Measurements from ENCODE around the gene NT5DC4. TPM values are rescaled to one million over a fixed set of nuclear protein-coding genes. Genes with fewer than 3 reads are reported as not detected.

Gene NT5DC4
- total and polyA plus RNA-seq, 2 experiments from 2014 or later = not detected

GRCh38 chr2:112679484-112679883, 41.3 kb upstream of the NT5DC4 start:
- Histone ChIP-seq H3F3A (ENCODE audit: insufficient read depth) (peaks cover 9% of the 10 kb centered on the region; the same call in 1 of the 2 replicates), H3K4me2 (ENCODE audit: unreplicated experiment) (peak overlapping the region; percentile 22), H3K4me1 (ENCODE audit: insufficient read depth) (peaks cover 17% of the 10 kb centered on the region), H3K27me3 (replicated peaks; ENCODE audit: insufficient read depth) (no peaks in the 10 kb centered on the region), H3K9me3 (ENCODE audit: low read depth) (no peaks in the 10 kb centered on the region), H4K20me1 (ENCODE audit: insufficient read depth) (no peaks in the 10 kb centered on the region), H3K4me3 (no peak overlapping the region), H3K9ac (no peak overlapping the region), H3K79me2 (ENCODE audit: insufficient read depth) (no peaks in the 10 kb centered on the region), H3K9me2 (ENCODE audit: insufficient read depth) (no peaks in the 10 kb centered on the region), H3K27ac (no peak overlapping the region), H2AFZ (peak overlapping the region; percentile 49), H3K36me3 (ENCODE audit: low read depth) (no peaks in the 10 kb centered on the region)
- in situ Hi-C loops (cut with MboI) = no loop called here
- TF ChIP-seq EZH2 (IDR thresholded peaks at IDR 0.05; ENCODE audit: insufficient read depth, poor library complexity, severe bottlenecking) (no peak), EZH2phosphoT487 (IDR thresholded peaks at IDR 0.05; ENCODE audit: insufficient read depth, low read depth) (no peak)
- DNase-seq = peak; percentile 87
- 4 to 18% methylated on average over 3 of the region's 3 CpGs for WGBS, 2 experiments (ENCODE audit: low coverage in 1 of 2, low lambda C conversion rate in 2 of 2, missing lambda C conversion rate in 2 of 2)

- H3K79me2 ChIP-seq (ENCODE audit: insufficient read depth) = no peaks in the 10 kb centered on the region
- no peaks in the 10 kb centered on the region for H3K9me3 ChIP-seq (ENCODE audit: low read depth)
- H3K27ac ChIP-seq = no peak overlapping the region
- peak; percentile 45 for DNase-seq
- H2AFZ ChIP-seq = peak overlapping the region; percentile 64
- TF ChIP-seq EZH2 (IDR thresholded peaks at IDR 0.05; ENCODE audit: insufficient read depth, poor library complexity, severe bottlenecking) = no peak
- no peak for TF ChIP-seq EZH2phosphoT487 (IDR thresholded peaks at IDR 0.05; ENCODE audit: insufficient read depth, low read depth)
- peak overlapping the region; percentile 38 for H3K4me3 ChIP-seq
- in situ Hi-C loops (cut with MboI) = no loop called here
- no peaks in the 10 kb centered on the region for H3K27me3 ChIP-seq (replicated peaks; ENCODE audit: insufficient read depth)
- WGBS, 2 experiments (ENCODE audit: low coverage in 1 of 2, low lambda C conversion rate in 2 of 2, missing lambda C conversion rate in 2 of 2) = 24 to 29% methylated on average over 5 of the region's 5 CpGs
- H4K20me1 ChIP-seq (ENCODE audit: insufficient read depth) = no peaks in the 10 kb centered on the region
- peaks cover 9% of the 10 kb centered on the region; the same call in 1 of the 2 replicates for H3F3A ChIP-seq (ENCODE audit: insufficient read depth)
- no peaks in the 10 kb centered on the region for H3K9me2 ChIP-seq (ENCODE audit: insufficient read depth)
- no peaks in the 10 kb centered on the region for H3K36me3 ChIP-seq (ENCODE audit: low read depth)
- H3K4me2 ChIP-seq (ENCODE audit: unreplicated experiment) = peak overlapping the region; percentile 23
- peaks cover 17% of the 10 kb centered on the region for H3K4me1 ChIP-seq (ENCODE audit: insufficient read depth)
- peak overlapping the region; percentile 5; the same call in 1 of the 2 replicates for H3K9ac ChIP-seq
Observed at GRCh38 chr2:112680666-112681101, 40.1 kb upstream of the NT5DC4 start.

GRCh38 chr2:112682101-112682500, 38.7 kb upstream of the NT5DC4 start:
- 95 to 96% methylated on average over 7 of the region's 7 CpGs for WGBS, 2 experiments (ENCODE audit: low coverage in 1 of 2, low lambda C conversion rate in 2 of 2, missing lambda C conversion rate in 2 of 2)
- Histone ChIP-seq H2AFZ (no peak overlapping the region), H3K9me3 (ENCODE audit: low read depth) (no peaks in the 10 kb centered on the region)

GRCh38 chr2:112683550-112684414, 37.0 kb upstream of the NT5DC4 start:
- Histone ChIP-seq H3K27me3 (replicated peaks; ENCODE audit: insufficient read depth) (no peaks in the 10 kb centered on the region), H3K27ac (no peak overlapping the region), H2AFZ (no peak overlapping the region), H3K4me1 (ENCODE audit: insufficient read depth) (peaks cover 17% of the 10 kb centered on the region), H3K4me3 (no peak overlapping the region), H3K79me2 (ENCODE audit: insufficient read depth) (no peaks in the 10 kb centered on the region), H3K9ac (no peak overlapping the region), H3K4me2 (ENCODE audit: unreplicated experiment) (no peak overlapping the region), H4K20me1 (ENCODE audit: insufficient read depth) (no peaks in the 10 kb centered on the region), H3K9me2 (ENCODE audit: insufficient read depth) (no peaks in the 10 kb centered on the region), H3F3A (ENCODE audit: insufficient read depth) (peaks cover 9% of the 10 kb centered on the region; the same call in 1 of the 2 replicates), H3K36me3 (ENCODE audit: low read depth) (no peaks in the 10 kb centered on the region), H3K9me3 (ENCODE audit: low read depth) (no peaks in the 10 kb centered on the region)
- in situ Hi-C loops (cut with MboI) = no loop called here
- 86 to 88% methylated on average over 12 of the region's 12 CpGs for WGBS, 2 experiments (ENCODE audit: low coverage in 1 of 2, low lambda C conversion rate in 2 of 2, missing lambda C conversion rate in 2 of 2)
- no peak for DNase-seq
- TF ChIP-seq EZH2 (IDR thresholded peaks at IDR 0.05; ENCODE audit: insufficient read depth, poor library complexity, severe bottlenecking) (no peak), EZH2phosphoT487 (IDR thresholded peaks at IDR 0.05; ENCODE audit: insufficient read depth, low read depth) (no peak)

More at GRCh38 chr2:112682101-112682500, 38.7 kb upstream of the NT5DC4 start:
- Histone ChIP-seq H3K36me3 (ENCODE audit: low read depth) (no peaks in the 10 kb centered on the region), H3K27ac (no peak overlapping the region), H3K4me1 (ENCODE audit: insufficient read depth) (peaks cover 17% of the 10 kb centered on the region), H3K9me2 (ENCODE audit: insufficient read depth) (no peaks in the 10 kb centered on the region), H4K20me1 (ENCODE audit: insufficient read depth) (no peaks in the 10 kb centered on the region), H3K79me2 (ENCODE audit: insufficient read depth) (no peaks in the 10 kb centered on the region), H3K4me2 (ENCODE audit: unreplicated experiment) (no peak overlapping the region), H3K4me3 (no peak overlapping the region), H3F3A (ENCODE audit: insufficient read depth) (peaks cover 9% of the 10 kb centered on the region; the same call in 1 of the 2 replicates), H3K9ac (no peak overlapping the region), H3K27me3 (replicated peaks; ENCODE audit: insufficient read depth) (no peaks in the 10 kb centered on the region)
- in situ Hi-C loops (cut with MboI) = no loop called here
- TF ChIP-seq EZH2phosphoT487 (IDR thresholded peaks at IDR 0.05; ENCODE audit: insufficient read depth, low read depth) (no peak), EZH2 (IDR thresholded peaks at IDR 0.05; ENCODE audit: insufficient read depth, poor library complexity, severe bottlenecking) (no peak)
- DNase-seq = no peak

Measured in GM23248 (cell line).